Common myeloid progenitor, CD34-positive (primary cell): Measurements from ENCODE around the gene EXT2.

Experiments used
- CTCF ChIA-PET: fragments of 350-600 bp; sonication (Branson Sonifier 250); formaldehyde crosslinking; loops from one replicate; lab custom pipeline; 2021; ENCODE audit warnings: antibody characterized with exemption; lab: Charles Lee
- POLR2A ChIA-PET: fragments of 350-600 bp; sonication (Branson Sonifier 250); formaldehyde crosslinking; loops from one replicate; lab custom pipeline; 2021; ENCODE audit warnings: antibody characterized with exemption; lab: Charles Lee
- DNase-seq, 3 donors: peaks; one replicate each; pipeline versions ENCODE4 v3.0.0 to v3.0.0-alpha.2; 2013
- H3K27ac ChIP-seq, 2 experiments: 1 replicate in 1 of 2; 2 replicates in 1 of 2; pipeline ENCODE4 v1.7.0; 2013; ENCODE audit warnings: inconsistent platforms in 2 of 2, low read length in 2 of 2, mild to moderate bottlenecking in 2 of 2, low read depth in 1 of 2, moderate library complexity in 1 of 2; ENCODE audit not compliant: severe bottlenecking in 2 of 2, insufficient read depth in 1 of 2, poor library complexity in 1 of 2
- H3K27me3 ChIP-seq, 5 experiments: replicated peaks in 2 of 5; 1 replicate in 3 of 5; 2 replicates in 2 of 5; pipeline versions ENCODE4 v1.6.1 to v1.7.0; 2013; ENCODE audit warnings: low read length in 4 of 5, mild to moderate bottlenecking in 2 of 5, moderate library complexity in 2 of 5, inconsistent platforms in 1 of 5; ENCODE audit not compliant: insufficient read depth in 5 of 5, control insufficient read depth in 4 of 5
- H3K36me3 ChIP-seq, 4 experiments: 1 replicate in 2 of 4; 2 replicates in 2 of 4; pipeline versions ENCODE4 v1.6.1 to v1.7.0; 2013; ENCODE audit warnings: low read length in 3 of 4, control low read depth in 1 of 4, mild to moderate bottlenecking in 1 of 4; ENCODE audit not compliant: control insufficient read depth in 4 of 4, insufficient read depth in 4 of 4
- H3K4me1 ChIP-seq, 4 experiments: 1 replicate in 3 of 4; 2 replicates in 1 of 4; pipeline versions ENCODE4 v1.6.1 to v1.7.1; 2013; ENCODE audit warnings: low read length in 3 of 4, mild to moderate bottlenecking in 3 of 4, control low read depth in 1 of 4, inconsistent platforms in 1 of 4, moderate library complexity in 1 of 4; ENCODE audit not compliant: control insufficient read depth in 4 of 4, insufficient read depth in 4 of 4; ENCODE audit errors: control extremely low read depth in 1 of 4
- H3K4me3 ChIP-seq, 7 experiments: 1 replicate in 4 of 7; 2 replicates in 3 of 7; pipeline versions ENCODE4 v1.5.1 to v1.7.0; 2013; ENCODE audit warnings: mild to moderate bottlenecking in 7 of 7, low read length in 6 of 7, moderate library complexity in 6 of 7, inconsistent platforms in 2 of 7, low read depth in 2 of 7, control low read depth in 1 of 7; ENCODE audit not compliant: insufficient read depth in 4 of 7, control insufficient read depth in 1 of 7; ENCODE audit errors: extremely low read depth in 1 of 7
- H3K9me3 ChIP-seq, 5 experiments: 1 replicate in 4 of 5; 2 replicates in 1 of 5; pipeline versions ENCODE4 v1.6.1 to v1.7.1; 2013; ENCODE audit warnings: low read length in 4 of 5, mild to moderate bottlenecking in 2 of 5, inconsistent platforms in 1 of 5, low read depth in 1 of 5, moderate library complexity in 1 of 5; ENCODE audit not compliant: control insufficient read depth in 4 of 5, insufficient read depth in 2 of 5; ENCODE audit errors: control extremely low read depth in 1 of 5
- WGBS: methylation state at CpG from one replicate; pipeline ENCODE4 v1.1.5; 2013; ENCODE audit not compliant: insufficient coverage; 5-methylcytosine and 5-hydroxymethylcytosine counted together

Gene EXT2

GRCh38 chr11:44136176-44136945 lies 40.9 kb downstream of the EXT2 start:
- Histone ChIP-seq H3K4me1 (no peaks in the 10 kb centered on the region), H3K27me3 (no peaks in the 10 kb centered on the region), H3K9me3 (no peaks in the 10 kb centered on the region), H3K36me3 (peaks cover 3 to 28% (median 22%) of the 10 kb centered on the region in 4 experiments), H3K4me3 (no peak overlapping the region), H3K27ac (no peak overlapping the region)
- DNase-seq, result no peak
- 100% methylated on average over 1 of the region's 3 CpGs for WGBS
- CTCF ChIA-PET, result interaction anchor here (0.9 to 2.9 kb wide), 4 partner anchors 10 to 27 kb away, joined by 3 to 10 read pairs (median 4); no protein-coding TSS in a partner anchor
- POLR2A ChIA-PET, result interaction anchor here (0.6 kb wide), 1 partner anchor 636 kb away, joined by 3 read pairs; no protein-coding TSS in a partner anchor

GRCh38 chr11:44137057-44137456 lies 41.6 kb downstream of the EXT2 start:
- ChIA-PET CTCF (interaction anchor here (0.8 to 2.9 kb wide), 4 partner anchors 15 to 41 kb away, joined by 3 to 10 read pairs (median 4); no protein-coding TSS in a partner anchor), POLR2A (no interaction called here)
- WGBS, result no CpG with 5 or more reads among the region's 1 CpG
- Histone ChIP-seq H3K4me3 (no peak overlapping the region), H3K36me3 (peaks cover 3 to 27% (median 21%) of the 10 kb centered on the region in 4 experiments), H3K4me1 (no peaks in the 10 kb centered on the region), H3K9me3 (no peaks in the 10 kb centered on the region), H3K27me3 (no peaks in the 10 kb centered on the region), H3K27ac (no peak overlapping the region)
- DNase-seq, result no peak

- H3K27me3 ChIP-seq, result no peaks in the 10 kb centered on the region
- H3K4me3 ChIP-seq, result no peak overlapping the region
- peaks cover 3 to 23% (median 19%) of the 10 kb centered on the region in 4 experiments for H3K36me3 ChIP-seq
- 100% methylated on average over 1 of the region's 2 CpGs for WGBS
- no peaks in the 10 kb centered on the region for H3K9me3 ChIP-seq
- no peaks in the 10 kb centered on the region for H3K4me1 ChIP-seq
- CTCF ChIA-PET, result interaction anchor here (1.3 to 2.9 kb wide), 2 partner anchors 11 to 18 kb away, joined by 8 to 10 read pairs; no protein-coding TSS in a partner anchor
- DNase-seq, result no peak
- no peak overlapping the region for H3K27ac ChIP-seq
- POLR2A ChIA-PET, result no interaction called here
Measured at GRCh38 chr11:44138286-44138685, 42.8 kb downstream of the EXT2 start.

GRCh38 chr11:44138980-44139379 lies 43.5 kb downstream of the EXT2 start:
- Histone ChIP-seq H3K27me3 (no peaks in the 10 kb centered on the region), H3K4me3 (no peak overlapping the region), H3K27ac (no peak overlapping the region), H3K4me1 (no peaks in the 10 kb centered on the region), H3K36me3 (peaks cover 0 to 23% (median 23%) of the 10 kb centered on the region in 4 experiments), H3K9me3 (no peaks in the 10 kb centered on the region)
- CTCF ChIA-PET, result interaction anchor here (1.3 kb wide), 1 partner anchor 11 kb away, joined by 8 read pairs; no protein-coding TSS in a partner anchor
- POLR2A ChIA-PET, result no interaction called here
- no peak for DNase-seq
- WGBS, result 100% methylated on average over 1 of the region's 2 CpGs

DNA sequence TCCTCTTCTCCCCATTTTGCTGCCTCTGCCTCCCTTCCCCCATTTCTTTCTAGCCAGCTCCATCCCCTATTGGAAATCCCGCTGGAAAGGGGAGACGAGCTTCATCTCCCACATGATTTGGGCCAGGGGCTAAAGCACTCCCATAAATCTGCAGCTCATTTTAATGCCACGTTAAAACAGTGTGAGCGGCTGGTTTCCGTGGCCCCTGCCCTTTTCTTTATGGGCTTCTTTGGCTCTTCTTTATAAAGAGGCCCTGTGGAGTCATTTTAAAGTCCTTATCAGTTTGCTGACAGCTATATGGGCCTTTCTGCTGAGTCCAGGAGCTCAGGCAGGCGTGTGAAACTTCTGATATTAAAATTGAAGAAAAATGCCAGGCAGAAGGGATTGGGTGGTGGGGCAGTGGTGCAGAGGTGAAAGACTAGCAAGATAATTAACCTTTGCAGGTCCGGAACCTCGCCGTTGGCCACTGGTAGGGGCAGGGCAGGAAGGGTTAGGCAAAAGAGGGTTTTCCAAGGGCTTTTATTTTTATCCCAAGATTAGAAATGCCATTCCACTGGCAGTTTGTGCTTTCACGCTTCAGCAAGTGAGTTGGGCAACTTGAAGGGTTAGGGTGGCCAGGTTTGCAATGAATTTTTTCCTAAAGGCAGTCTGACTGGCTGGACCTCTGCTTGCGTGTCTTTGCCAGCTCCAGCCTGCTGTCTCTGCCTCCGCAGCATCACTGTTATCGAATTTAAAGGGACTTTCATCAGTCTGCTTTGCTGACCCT lies 44.3 kb downstream of the EXT2 start:
- Histone ChIP-seq H3K27me3 (no peaks in the 10 kb centered on the region), H3K4me1 (peaks cover 0 to 4% (median 0%) of the 10 kb centered on the region in 4 experiments), H3K27ac (no peak overlapping the region), H3K4me3 (no peak overlapping the region), H3K36me3 (peaks cover 2 to 26% (median 20%) of the 10 kb centered on the region in 4 experiments), H3K9me3 (no peaks in the 10 kb centered on the region)
- 93% methylated on average over 13 of the region's 13 CpGs for WGBS
- CTCF ChIA-PET, result no interaction called here
- no peak for DNase-seq
- POLR2A ChIA-PET, result no interaction called here

DNA sequence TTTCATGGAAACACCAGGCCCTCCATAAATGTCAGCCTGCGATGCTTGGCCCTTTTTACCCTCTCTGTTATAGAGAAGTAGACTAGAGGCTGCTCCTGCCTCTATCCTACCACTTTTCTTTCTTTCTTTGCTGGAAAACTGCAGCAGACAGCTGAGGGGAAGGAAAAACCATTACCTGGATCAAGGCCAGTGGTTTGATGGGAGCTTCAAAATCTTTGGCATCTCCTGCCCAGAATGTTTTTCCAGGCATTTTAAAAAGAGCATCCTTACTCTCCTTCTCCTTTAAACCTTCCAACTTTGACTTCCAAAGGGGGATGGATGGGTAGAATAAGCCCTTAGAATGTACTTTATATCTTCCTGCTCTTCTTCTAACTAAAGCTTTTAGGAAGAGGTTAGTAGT lies 44.9 kb downstream of the EXT2 start:
- H3K4me1 ChIP-seq, result peaks cover 0 to 4% (median 0%) of the 10 kb centered on the region in 4 experiments
- H3K36me3 ChIP-seq, result peaks cover 4 to 27% (median 20%) of the 10 kb centered on the region in 4 experiments
- H3K9me3 ChIP-seq, result no peaks in the 10 kb centered on the region
- CTCF ChIA-PET, result no interaction called here
- no peak overlapping the region for H3K4me3 ChIP-seq
- POLR2A ChIA-PET, result no interaction called here
- no CpG with 5 or more reads among the region's 1 CpG for WGBS
- H3K27me3 ChIP-seq, result no peaks in the 10 kb centered on the region
- no peak for DNase-seq
- H3K27ac ChIP-seq, result no peak overlapping the region
